Ishikawa (cell line): ENCODE measurements around the gene GRAMD4.

ENCODE experiments used
- CEBPB ChIP-seq: IDR thresholded peaks from 2 replicates; pipeline ENCODE4 v1.6.1; 2012
- CREB1 ChIP-seq: IDR thresholded peaks from 2 replicates; pipeline ENCODE4 v1.6.1; 2012; ENCODE audit warnings: low read depth
- EGR1 ChIP-seq: IDR thresholded peaks from 2 replicates; pipeline ENCODE4 v1.6.1; 2012
- EP300 ChIP-seq: IDR thresholded peaks from 2 replicates; pipeline ENCODE4 v1.6.1; 2012; ENCODE audit warnings: borderline replicate concordance
- FOXM1 ChIP-seq: IDR thresholded peaks from 2 replicates; pipeline ENCODE4 v1.6.1; 2012; ENCODE audit warnings: low read depth, borderline replicate concordance
- MAX ChIP-seq: IDR thresholded peaks from 2 replicates; pipeline ENCODE4 v1.6.1; 2012
- NFIC ChIP-seq: IDR thresholded peaks from 2 replicates; pipeline ENCODE4 v1.6.1; 2012
- RAD21 ChIP-seq: IDR thresholded peaks from 2 replicates; pipeline ENCODE4 v1.6.1; 2012; ENCODE audit warnings: low read depth
- REST ChIP-seq: IDR thresholded peaks from 2 replicates; pipeline ENCODE4 v1.6.1; 2012; ENCODE audit warnings: low read depth, mild to moderate bottlenecking
- TAF1 ChIP-seq: IDR thresholded peaks from 2 replicates; pipeline ENCODE4 v1.6.1; 2012; ENCODE audit warnings: low read depth, mild to moderate bottlenecking
- TCF12 ChIP-seq: IDR thresholded peaks from 2 replicates; pipeline ENCODE4 v1.6.1; 2012; ENCODE audit warnings: low read depth
- TEAD4 ChIP-seq: IDR thresholded peaks from 2 replicates; pipeline ENCODE4 v1.6.1; 2012
- USF1 ChIP-seq: IDR thresholded peaks from 2 replicates; pipeline ENCODE4 v1.6.1; 2012
- YY1 ChIP-seq: IDR thresholded peaks from 2 replicates; pipeline ENCODE4 v1.6.1; 2012; ENCODE audit warnings: low read depth
- ZBTB7A ChIP-seq: IDR thresholded peaks from 2 replicates; pipeline ENCODE4 v1.6.1; 2012; ENCODE audit warnings: low read depth

The GRAMD4 gene

GRCh38 chr22:46613606-46614021, 6.6 kb upstream of the GRAMD4 start:
- TF ChIP-seq CEBPB (no peak), FOXM1 (no peak), TCF12 (no peak), ZBTB7A (no peak), EGR1 (no peak), YY1 (no peak)

DNA sequence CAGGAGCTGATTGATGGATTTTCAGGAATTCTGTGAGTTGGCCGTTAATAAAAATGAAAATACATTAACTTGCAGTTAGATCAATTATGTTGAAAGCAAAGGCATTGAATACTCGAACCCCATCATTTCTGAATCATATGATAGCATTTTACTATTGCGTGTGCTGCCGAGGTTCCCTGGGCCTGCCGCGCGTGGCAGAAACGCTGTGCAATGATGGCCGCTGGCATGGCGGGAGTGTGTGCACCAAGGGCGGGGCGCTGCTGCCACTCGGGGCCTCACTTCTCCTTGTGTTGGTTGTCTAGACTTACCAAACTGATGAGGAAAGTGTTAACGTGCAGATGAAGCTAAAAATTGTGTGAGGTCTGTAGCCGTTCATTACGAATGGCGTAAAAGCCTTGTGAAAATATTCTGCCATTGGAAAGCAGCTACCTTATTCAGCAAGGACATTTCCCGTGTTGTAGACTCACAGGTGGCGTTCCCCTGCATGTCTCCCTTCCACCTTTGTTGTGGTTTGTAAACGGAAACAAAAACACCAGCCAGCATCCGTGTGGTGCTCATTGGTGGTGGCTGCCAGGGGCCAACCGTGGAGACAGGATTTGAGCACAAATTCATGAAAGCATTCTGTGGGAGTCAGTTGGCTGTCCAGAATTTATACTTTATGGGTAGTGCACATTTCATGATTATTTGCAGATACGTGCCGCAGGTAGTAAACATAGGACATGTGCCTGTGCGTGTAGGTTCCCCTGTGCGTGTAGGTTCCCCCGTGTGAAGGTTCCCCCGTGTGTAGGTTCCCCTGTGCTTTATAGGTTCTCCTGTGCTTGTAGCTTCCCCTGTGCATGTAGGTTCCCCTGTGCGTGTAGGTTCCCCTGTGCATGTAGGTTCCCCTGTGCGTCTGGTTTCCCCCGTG, 5.9 kb upstream of the GRAMD4 start:
- no peak for TF ChIP-seq NFIC
- TF ChIP-seq TAF1: no peak
- TF ChIP-seq USF1: no peak
- no peak for TF ChIP-seq RAD21
- TF ChIP-seq TEAD4: no peak
- no peak for TF ChIP-seq MAX
- no peak for TF ChIP-seq REST
- no peak for TF ChIP-seq EGR1
- TF ChIP-seq CREB1: no peak
- no peak for TF ChIP-seq YY1
- no peak for TF ChIP-seq EP300
- TF ChIP-seq FOXM1: no peak
- no peak for TF ChIP-seq ZBTB7A
- TF ChIP-seq TCF12: no peak

GRCh38 chr22:46617207-46617985, 2.8 kb upstream of the GRAMD4 start:
- TF ChIP-seq TEAD4: no peak
- no peak for TF ChIP-seq REST
- TF ChIP-seq EP300: no peak
- TF ChIP-seq ZBTB7A: no peak
- TF ChIP-seq CEBPB: no peak
- no peak for TF ChIP-seq TCF12
- no peak for TF ChIP-seq MAX
- no peak for TF ChIP-seq FOXM1
- TF ChIP-seq NFIC: no peak
- no peak for TF ChIP-seq EGR1
- TF ChIP-seq TAF1: no peak
- no peak for TF ChIP-seq RAD21

- no peak for TF ChIP-seq EP300
- TF ChIP-seq REST: no peak
- TF ChIP-seq ZBTB7A: no peak
- TF ChIP-seq FOXM1: no peak
- TF ChIP-seq YY1: no peak
- no peak for TF ChIP-seq TAF1
- TF ChIP-seq CREB1: no peak
- TF ChIP-seq MAX: no peak
- TF ChIP-seq TCF12: no peak
- no peak for TF ChIP-seq CEBPB
- no peak for TF ChIP-seq EGR1
- no peak for TF ChIP-seq NFIC
- no peak for TF ChIP-seq RAD21
Observed at GRCh38 chr22:46617986-46618647, 2.1 kb upstream of the GRAMD4 start.
